Activated T-cell treated with anti-CD3 and anti-CD28 coated beads, Interleukin-2, amount 50 U/mL, for 72 hours (primary cell): ENCODE results near the gene EMILIN1. TPM values are rescaled to one million over a fixed set of nuclear protein-coding genes. Genes with fewer than 3 reads are reported as not detected.

Source experiments
- ATAC-seq, 2 donors: fragments of 150-1000 bp; cut with Tn5 transposase; replicated peaks in 1 of 2; 2 replicates each; pipeline ENCODE4 v1.10.0; 2021; ENCODE audit warnings: moderate library complexity in 2 of 2, mild to moderate bottlenecking in 1 of 2
- DNase-seq, 2 donors: peaks; one replicate each; pipeline ENCODE4 v3.0.0; 2021 to 2022; ENCODE audit warnings: mixed read lengths in 1 of 2
- H3K27ac Mint-ChIP-seq: one replicate; pipeline ENCODE4 v1.8.0; 2022; ENCODE audit warnings: mild to moderate bottlenecking, moderate library complexity, mixed read lengths
- H3K27me3 Mint-ChIP-seq: one replicate; pipeline ENCODE4 v1.8.0; 2022; ENCODE audit warnings: low read depth, mixed read lengths
- H3K36me3 Mint-ChIP-seq, 2 donors: one replicate each; pipeline ENCODE4 v1.8.0; 2022; ENCODE audit warnings: mixed read lengths in 2 of 2, mild to moderate bottlenecking in 1 of 2; ENCODE audit not compliant: insufficient read depth in 2 of 2
- H3K4me1 Mint-ChIP-seq: one replicate; pipeline ENCODE4 v1.8.0; 2022; ENCODE audit warnings: low read depth, mixed read lengths
- H3K4me3 Mint-ChIP-seq, 2 donors: one replicate each; pipeline ENCODE4 v1.8.0; 2022; ENCODE audit warnings: mild to moderate bottlenecking in 2 of 2, mixed read lengths in 2 of 2, moderate library complexity in 2 of 2
- H3K9me3 Mint-ChIP-seq, 2 donors: one replicate each; pipeline ENCODE4 v1.8.0; 2022; ENCODE audit warnings: mixed read lengths in 2 of 2
- total RNA-seq, 2 donors: library from RNA; stranded (reverse); gene quantifications; one replicate each; pipeline ENCODE4 v1.2.3, GENCODE V29; 2022

Gene EMILIN1
- total RNA-seq, 2 donors from 2014 or later = 0.36 to 1.0 TPM

DNA sequence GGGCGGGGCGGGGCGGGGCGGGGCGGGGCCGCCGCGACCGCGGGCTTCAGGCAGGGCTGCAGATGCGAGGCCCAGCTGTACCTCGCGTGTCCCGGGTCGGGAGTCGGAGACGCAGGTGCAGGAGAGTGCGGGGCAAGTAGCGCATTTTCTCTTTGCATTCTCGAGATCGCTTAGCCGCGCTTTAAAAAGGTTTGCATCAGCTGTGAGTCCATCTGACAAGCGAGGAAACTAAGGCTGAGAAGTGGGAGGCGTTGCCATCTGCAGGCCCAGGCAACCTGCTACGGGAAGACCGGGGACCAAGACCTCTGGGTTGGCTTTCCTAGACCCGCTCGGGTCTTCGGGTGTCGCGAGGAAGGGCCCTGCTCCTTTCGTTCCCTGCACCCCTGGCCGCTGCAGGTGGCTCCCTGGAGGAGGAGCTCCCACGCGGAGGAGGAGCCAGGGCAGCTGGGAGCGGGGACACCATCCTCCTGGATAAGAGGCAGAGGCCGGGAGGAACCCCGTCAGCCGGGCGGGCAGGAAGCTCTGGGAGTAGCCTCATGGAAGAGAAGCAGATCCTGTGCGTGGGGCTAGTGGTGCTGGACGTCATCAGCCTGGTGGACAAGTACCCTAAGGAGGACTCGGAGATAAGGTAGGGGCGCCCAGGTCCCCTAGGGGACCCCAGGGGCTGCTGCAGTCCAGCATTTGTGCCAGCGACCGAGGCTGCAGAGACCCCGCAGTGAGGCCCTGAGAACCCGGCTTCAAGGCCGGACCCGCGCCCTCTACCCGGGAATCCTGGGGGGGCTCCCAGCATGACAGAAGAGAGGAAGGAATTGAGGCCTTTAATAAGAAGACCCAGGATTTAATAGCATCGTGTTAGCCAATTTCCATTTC lies 8.5 kb downstream of the EMILIN1 start, which contains the start of gene KHK:
Gene KHK, plus strand, starts transcription at position 49 of the 870 bp plus-strand sequence. Its CDS starts 488 bp downstream, at position 537.
- no peaks in the 10 kb centered on the region for H3K9me3 Mint-ChIP-seq
- no peaks in the 10 kb centered on the region for H3K36me3 Mint-ChIP-seq
- H3K27ac Mint-ChIP-seq = no peak within 1 kb of the TSS
- ATAC-seq (peak; percentile 2 to 5), DNase-seq (peak; percentile 20 to 29)
- H3K4me1 Mint-ChIP-seq = peaks cover 41% of the 10 kb centered on the region
- no peaks in the 10 kb centered on the region for H3K27me3 Mint-ChIP-seq
- H3K4me3 Mint-ChIP-seq = peak within 1 kb of the TSS; percentile 95 to 96

GRCh38 chr2:27087823-27088410 lies 9.5 kb downstream of the EMILIN1 start:
- no peaks in the 10 kb centered on the region for H3K9me3 Mint-ChIP-seq
- DNase-seq = no peak
- H3K27ac Mint-ChIP-seq = no peak overlapping the region
- H3K4me3 Mint-ChIP-seq = peak overlapping the region; percentile 95 to 96
- no peaks in the 10 kb centered on the region for H3K27me3 Mint-ChIP-seq
- ATAC-seq = no peak
- no peaks in the 10 kb centered on the region for H3K36me3 Mint-ChIP-seq
- H3K4me1 Mint-ChIP-seq = peaks cover 41% of the 10 kb centered on the region

DNA sequence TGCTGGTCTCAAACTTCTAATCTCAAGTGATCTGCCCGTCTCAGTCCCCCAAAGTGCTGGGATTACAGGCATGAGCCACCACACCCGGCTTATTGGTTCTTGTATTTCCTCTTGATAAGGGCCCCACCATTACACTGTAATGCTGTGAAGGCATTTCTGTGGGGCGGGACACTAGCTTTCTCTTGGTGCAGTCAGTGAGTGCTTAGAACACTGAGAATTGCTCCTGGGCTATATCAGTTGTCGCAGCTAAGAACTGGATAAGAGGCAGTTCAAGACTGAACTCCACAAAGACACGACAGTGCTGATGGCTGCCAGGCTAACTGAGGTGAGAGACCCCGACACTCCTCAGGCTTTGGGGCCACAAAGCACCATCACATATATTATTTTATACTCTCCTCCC lies 10.2 kb downstream of the EMILIN1 start:
- Mint-ChIP-seq H3K36me3 (no peaks in the 10 kb centered on the region), H3K9me3 (no peaks in the 10 kb centered on the region), H3K27me3 (no peaks in the 10 kb centered on the region), H3K27ac (no peak overlapping the region), H3K4me3 (peak overlapping the region; percentile 27), H3K4me1 (peaks cover 41% of the 10 kb centered on the region)
- DNase-seq (no peak), ATAC-seq (no peak)

DNA sequence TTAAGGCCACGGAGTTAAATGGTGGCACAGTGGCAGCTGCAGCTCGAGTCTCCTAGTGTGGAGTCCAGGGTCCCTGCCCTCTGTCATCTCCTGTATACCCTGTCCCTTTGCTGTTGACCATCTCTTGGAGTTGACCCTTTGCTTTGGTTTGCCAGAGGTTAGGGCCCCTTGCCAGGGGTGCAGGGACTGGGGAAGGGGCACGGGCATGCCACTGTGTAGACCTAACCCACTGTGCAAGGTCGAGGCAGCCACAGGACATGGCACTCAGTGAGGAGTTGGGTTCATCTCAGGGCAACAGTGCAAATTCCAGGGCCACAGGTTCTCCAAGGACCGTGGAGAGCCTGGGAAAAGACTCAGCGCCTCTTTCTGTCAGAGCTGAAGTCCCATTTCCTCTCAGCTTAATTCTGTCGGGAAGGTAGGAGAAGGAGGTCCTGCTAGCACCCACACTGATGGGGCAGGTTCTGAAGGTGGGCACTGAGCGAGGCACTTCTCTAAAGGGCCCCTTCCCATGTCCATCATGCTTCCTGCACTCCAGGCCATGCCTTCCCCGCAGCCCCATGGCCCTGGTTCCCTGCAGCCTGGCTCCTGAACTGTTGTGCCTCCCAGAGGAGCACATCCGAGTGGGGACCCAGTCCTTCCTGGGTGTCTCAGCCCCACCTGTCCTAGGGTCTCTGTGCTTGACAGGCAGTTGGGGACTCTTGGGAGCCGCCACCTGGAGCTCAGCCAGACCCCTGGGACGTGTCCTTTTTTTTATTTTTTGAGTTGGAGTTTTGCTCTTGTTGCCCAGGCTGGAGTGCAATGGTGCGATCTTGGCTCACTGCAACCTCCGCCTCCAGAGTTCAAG lies 10.9 kb downstream of the EMILIN1 start:
- no peak for ATAC-seq
- DNase-seq = no peak
- Mint-ChIP-seq H3K4me3 (no peak overlapping the region), H3K9me3 (no peaks in the 10 kb centered on the region), H3K27ac (no peak overlapping the region), H3K36me3 (no peaks in the 10 kb centered on the region), H3K27me3 (no peaks in the 10 kb centered on the region), H3K4me1 (peaks cover 37% of the 10 kb centered on the region)

GRCh38 chr2:27091746-27092695 lies 13.6 kb downstream of the EMILIN1 start:
- Mint-ChIP-seq H3K27ac (no peak overlapping the region), H3K36me3 (no peaks in the 10 kb centered on the region), H3K27me3 (no peaks in the 10 kb centered on the region), H3K9me3 (no peaks in the 10 kb centered on the region), H3K4me3 (no peak overlapping the region), H3K4me1 (peaks cover 36% of the 10 kb centered on the region)
- ATAC-seq (no peak), DNase-seq (no peak)

DNA sequence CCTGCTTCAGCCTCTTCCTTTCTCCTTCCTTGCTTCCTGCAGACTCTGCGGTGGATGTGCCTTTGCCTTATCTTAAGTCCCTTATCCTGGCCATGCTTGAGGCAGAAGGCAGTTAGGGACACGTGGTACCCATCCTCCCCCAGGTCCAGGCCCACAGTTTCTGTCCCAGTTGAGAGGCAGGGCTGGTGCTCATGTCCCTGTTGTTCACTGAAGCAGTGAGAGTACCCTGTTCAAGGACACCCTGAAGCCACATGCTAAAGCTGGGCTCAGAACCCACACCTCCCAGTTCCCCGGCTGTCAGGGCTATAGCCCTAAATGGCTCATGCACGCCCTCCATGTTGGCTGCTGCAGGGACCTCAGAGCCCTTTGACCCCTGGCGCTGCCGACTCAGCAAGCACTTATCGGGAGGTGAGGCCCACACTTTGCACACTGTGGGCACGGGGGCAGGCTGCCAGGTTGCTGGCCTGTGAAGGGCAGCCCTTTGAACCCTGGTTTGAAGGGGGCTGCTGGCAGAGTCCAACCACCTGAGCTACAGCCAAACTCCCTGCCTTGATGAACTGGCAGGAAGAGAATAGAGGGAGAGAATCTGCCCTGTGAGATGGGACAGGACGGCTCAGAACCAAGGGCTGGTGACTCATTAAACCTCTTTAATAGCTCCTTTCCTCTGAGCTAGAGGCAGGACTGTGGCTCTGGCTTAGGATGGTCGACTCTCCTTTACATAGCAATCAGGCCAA lies 14.4 kb downstream of the EMILIN1 start:
- H3K4me1 Mint-ChIP-seq = peaks cover 28% of the 10 kb centered on the region
- no peak overlapping the region for H3K4me3 Mint-ChIP-seq
- no peak for ATAC-seq
- no peak for DNase-seq
- H3K27me3 Mint-ChIP-seq = no peaks in the 10 kb centered on the region
- no peak overlapping the region for H3K27ac Mint-ChIP-seq
- no peaks in the 10 kb centered on the region for H3K9me3 Mint-ChIP-seq
- H3K36me3 Mint-ChIP-seq = no peaks in the 10 kb centered on the region

GRCh38 chr2:27093430-27094352 lies 15.3 kb downstream of the EMILIN1 start:
- Mint-ChIP-seq H3K27me3 (no peaks in the 10 kb centered on the region), H3K4me3 (no peak overlapping the region), H3K36me3 (no peaks in the 10 kb centered on the region), H3K9me3 (no peaks in the 10 kb centered on the region), H3K27ac (no peak overlapping the region), H3K4me1 (peaks cover 22% of the 10 kb centered on the region)
- DNase-seq (no peak), ATAC-seq (no peak)

GRCh38 chr2:27094353-27094984 lies 16.1 kb downstream of the EMILIN1 start:
- no peak overlapping the region for H3K4me3 Mint-ChIP-seq
- peaks cover 16% of the 10 kb centered on the region for H3K4me1 Mint-ChIP-seq

GRCh38 chr2:27095427-27095744 lies 17.0 kb downstream of the EMILIN1 start:
- peaks cover 16% of the 10 kb centered on the region for H3K4me1 Mint-ChIP-seq
- H3K4me3 Mint-ChIP-seq = peak overlapping the region; percentile 54 to 56
- ATAC-seq (no peak), DNase-seq (no peak)
- no peak overlapping the region for H3K27ac Mint-ChIP-seq
- H3K27me3 Mint-ChIP-seq = no peaks in the 10 kb centered on the region
- H3K9me3 Mint-ChIP-seq = no peaks in the 10 kb centered on the region
- H3K36me3 Mint-ChIP-seq = no peaks in the 10 kb centered on the region

More at GRCh38 chr2:27094353-27094984, 16.1 kb downstream of the EMILIN1 start:
- H3K27me3 Mint-ChIP-seq = no peaks in the 10 kb centered on the region
- H3K9me3 Mint-ChIP-seq = no peaks in the 10 kb centered on the region
- H3K36me3 Mint-ChIP-seq = no peaks in the 10 kb centered on the region
- no peak overlapping the region for H3K27ac Mint-ChIP-seq
- ATAC-seq (no peak), DNase-seq (no peak)

DNA sequence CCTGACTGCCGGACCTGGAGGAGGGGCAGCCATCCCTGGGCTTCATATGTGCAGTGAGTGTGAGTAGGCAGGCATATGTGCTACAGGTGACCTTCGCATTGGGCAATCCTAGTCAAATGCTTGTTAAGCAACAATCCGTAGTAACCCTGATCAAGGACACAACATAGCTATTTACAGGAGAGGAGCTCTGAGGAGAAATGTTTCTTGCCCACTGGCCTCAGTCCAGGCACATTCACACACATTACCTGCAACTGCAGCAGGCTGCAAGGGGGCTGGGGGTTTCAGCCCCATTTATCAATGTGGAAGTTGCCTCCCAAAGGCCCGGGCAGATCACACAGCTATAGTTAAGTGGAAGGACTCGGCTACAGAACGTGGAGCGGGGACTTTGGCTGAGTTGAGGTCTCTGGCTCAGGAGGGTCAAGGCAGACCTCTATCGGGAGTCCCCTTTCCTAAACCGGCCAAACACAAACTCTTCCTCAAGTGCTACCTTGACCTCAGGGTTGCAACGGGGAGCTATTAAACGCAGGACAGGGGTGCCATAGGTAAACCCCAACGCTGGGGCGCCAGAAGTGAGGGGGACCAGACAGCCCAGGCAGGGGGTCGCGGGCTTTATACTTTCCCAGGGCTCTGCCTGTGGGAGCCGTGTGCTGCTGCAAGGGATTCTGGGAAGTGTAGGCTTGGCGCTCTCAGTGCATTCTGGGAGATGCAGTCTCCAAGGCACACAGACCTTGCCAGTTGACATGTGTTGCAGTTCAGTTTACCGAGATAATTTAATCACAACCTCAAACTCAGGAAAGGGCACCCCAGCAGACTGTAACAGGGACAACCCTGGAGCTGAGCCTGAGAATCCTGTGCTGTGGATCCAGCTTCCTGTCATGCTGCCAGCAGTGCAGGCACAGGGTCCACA lies 17.6 kb downstream of the EMILIN1 start:
- Mint-ChIP-seq H3K9me3 (no peaks in the 10 kb centered on the region), H3K4me1 (peaks cover 16% of the 10 kb centered on the region), H3K36me3 (no peaks in the 10 kb centered on the region), H3K27ac (no peak overlapping the region), H3K4me3 (peak overlapping the region; percentile 54 to 56), H3K27me3 (no peaks in the 10 kb centered on the region)
- ATAC-seq (peak; percentile 76 to 83), DNase-seq (peak; percentile 39 to 45)
